ENCODE data around the gene BIN1.
"Not testable (repeated sequence)": the region's sequence is repeated elsewhere in the genome, so short reads cannot be mapped to it uniquely, and the experiment has no call there.

Gene BIN1

DNA sequence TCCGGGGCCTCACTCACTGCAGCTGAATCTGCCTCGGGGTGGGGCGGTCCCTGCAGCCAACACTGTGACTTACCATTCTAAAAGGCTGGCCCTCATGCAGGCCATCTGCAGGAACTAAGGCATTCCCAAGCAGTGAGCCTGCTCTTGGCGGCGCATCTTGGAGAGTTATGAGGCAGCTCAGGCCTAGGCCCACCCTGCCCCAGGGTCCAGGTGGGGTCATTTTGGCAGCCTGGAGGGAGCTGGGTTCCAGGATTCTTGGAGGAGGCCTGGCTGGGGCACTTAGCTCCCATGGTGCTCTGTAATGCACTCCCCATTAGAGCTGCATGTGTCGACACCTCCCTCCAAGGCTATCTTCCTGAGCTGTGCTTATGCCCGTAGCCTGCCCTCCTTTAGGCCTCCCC lies 14.8 kb upstream of the BIN1 start:
- no peak overlapping the region for H2AFZ ChIP-seq (ENCODE audit: low read depth, low read length)
- 0 out of 2 replicates have a peak, but pooled peaks cover 3% of the 10 kb centered on the region for H3K9me3 ChIP-seq (ENCODE audit: insufficient read depth, low read length)
- no peaks in the 10 kb centered on the region for H3K27me3 ChIP-seq (ENCODE audit: low read depth, low read length)
- no peak overlapping the region for H3K27ac ChIP-seq (ENCODE audit: low read length)
- no peaks in the 10 kb centered on the region for H3K79me2 ChIP-seq (ENCODE audit: low read length)
- no peaks in the 10 kb centered on the region for H4K20me1 ChIP-seq (ENCODE audit: insufficient read depth, low read length)
- no peak overlapping the region for H3K4me2 ChIP-seq (ENCODE audit: low read length)
- no peak overlapping the region for H3K9ac ChIP-seq (ENCODE audit: low read length)
- H3K36me3 ChIP-seq (replicated peaks; ENCODE audit: low read depth, low read length), result no peaks in the 10 kb centered on the region
- TF ChIP-seq, protein P1, sequence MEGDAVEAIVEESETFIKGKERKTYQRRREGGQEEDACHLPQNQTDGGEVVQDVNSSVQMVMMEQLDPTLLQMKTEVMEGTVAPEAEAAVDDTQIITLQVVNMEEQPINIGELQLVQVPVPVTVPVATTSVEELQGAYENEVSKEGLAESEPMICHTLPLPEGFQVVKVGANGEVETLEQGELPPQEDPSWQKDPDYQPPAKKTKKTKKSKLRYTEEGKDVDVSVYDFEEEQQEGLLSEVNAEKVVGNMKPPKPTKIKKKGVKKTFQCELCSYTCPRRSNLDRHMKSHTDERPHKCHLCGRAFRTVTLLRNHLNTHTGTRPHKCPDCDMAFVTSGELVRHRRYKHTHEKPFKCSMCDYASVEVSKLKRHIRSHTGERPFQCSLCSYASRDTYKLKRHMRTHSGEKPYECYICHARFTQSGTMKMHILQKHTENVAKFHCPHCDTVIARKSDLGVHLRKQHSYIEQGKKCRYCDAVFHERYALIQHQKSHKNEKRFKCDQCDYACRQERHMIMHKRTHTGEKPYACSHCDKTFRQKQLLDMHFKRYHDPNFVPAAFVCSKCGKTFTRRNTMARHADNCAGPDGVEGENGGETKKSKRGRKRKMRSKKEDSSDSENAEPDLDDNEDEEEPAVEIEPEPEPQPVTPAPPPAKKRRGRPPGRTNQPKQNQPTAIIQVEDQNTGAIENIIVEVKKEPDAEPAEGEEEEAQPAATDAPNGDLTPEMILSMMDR (IDR thresholded peaks at IDR 0.05; ENCODE audit: low read depth, low read length), result no peak
- TF ChIP-seq EZH2phosphoT487 (IDR thresholded peaks at IDR 0.05; ENCODE audit: low read depth), result no peak
- no peak overlapping the region for H3K4me3 ChIP-seq (ENCODE audit: low read length)
- no peaks in the 10 kb centered on the region for H3K4me1 ChIP-seq (ENCODE audit: low read length)

DNA sequence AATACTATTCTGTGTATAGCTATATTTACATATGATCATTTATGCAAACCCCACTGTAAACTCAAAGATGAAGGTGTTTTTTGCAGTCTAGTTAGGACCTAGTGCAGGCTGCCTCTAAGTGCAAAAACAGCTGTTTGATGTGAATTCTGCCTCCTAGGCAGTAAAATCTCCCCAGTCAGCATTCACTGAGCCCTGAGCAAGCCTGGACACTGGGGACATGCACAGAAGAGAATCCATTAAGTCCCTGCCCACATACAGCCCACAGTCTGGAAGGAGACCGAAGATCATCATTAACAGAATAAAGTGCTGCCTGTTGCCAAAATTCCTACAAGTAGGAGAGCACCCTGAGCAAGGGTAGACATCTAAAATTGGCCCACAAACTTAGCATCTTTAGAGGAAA lies 14.4 kb upstream of the BIN1 start:
- Histone ChIP-seq H3K4me3 (ENCODE audit: low read length) (no peak overlapping the region), H3K79me2 (ENCODE audit: low read length) (no peaks in the 10 kb centered on the region), H3K27me3 (ENCODE audit: low read depth, low read length) (no peaks in the 10 kb centered on the region), H3K9ac (ENCODE audit: low read length) (no peak overlapping the region), H4K20me1 (ENCODE audit: insufficient read depth, low read length) (no peaks in the 10 kb centered on the region), H2AFZ (ENCODE audit: low read depth, low read length) (no peak overlapping the region), H3K36me3 (replicated peaks; ENCODE audit: low read depth, low read length) (no peaks in the 10 kb centered on the region), H3K27ac (ENCODE audit: low read length) (no peak overlapping the region), H3K4me2 (ENCODE audit: low read length) (no peak overlapping the region), H3K4me1 (ENCODE audit: low read length) (no peaks in the 10 kb centered on the region), H3K9me3 (ENCODE audit: insufficient read depth, low read length) (0 out of 2 replicates have a peak, but pooled peaks cover 3% of the 10 kb centered on the region)
- TF ChIP-seq EZH2phosphoT487 (IDR thresholded peaks at IDR 0.05; ENCODE audit: low read depth), result no peak
- TF ChIP-seq, protein P1 (IDR thresholded peaks at IDR 0.05; ENCODE audit: low read depth, low read length), result no peak

DNA sequence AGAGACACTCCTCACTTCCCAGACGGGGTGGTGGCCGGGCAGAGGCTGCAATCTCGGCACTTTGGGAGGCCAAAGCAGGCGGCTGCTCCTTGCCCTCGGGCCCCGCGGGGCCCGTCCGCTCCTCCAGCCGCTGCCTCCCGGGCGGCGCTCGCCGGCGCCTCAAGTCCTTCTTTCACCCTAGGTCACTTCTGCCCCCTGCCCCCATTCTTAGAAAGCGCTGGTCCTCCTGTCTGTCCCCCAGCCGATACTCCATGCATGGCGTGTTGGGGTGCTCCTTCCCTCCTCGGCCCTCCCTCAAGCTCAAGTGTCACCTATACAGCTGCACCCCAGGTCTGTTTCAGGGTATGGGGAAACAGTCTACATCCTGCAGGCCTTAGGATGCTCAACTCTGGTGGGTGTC lies 13.5 kb upstream of the BIN1 start:
- H3K27me3 ChIP-seq (ENCODE audit: low read depth, low read length); H3K27ac ChIP-seq (ENCODE audit: low read length); H3K4me3 ChIP-seq (ENCODE audit: low read length); H3K9me3 ChIP-seq (ENCODE audit: insufficient read depth, low read length); H4K20me1 ChIP-seq (ENCODE audit: insufficient read depth, low read length); H3K36me3 ChIP-seq (replicated peaks; ENCODE audit: low read depth, low read length); H2AFZ ChIP-seq (ENCODE audit: low read depth, low read length); H3K4me1 ChIP-seq (ENCODE audit: low read length); H3K9ac ChIP-seq (ENCODE audit: low read length); H3K4me2 ChIP-seq (ENCODE audit: low read length); H3K79me2 ChIP-seq (ENCODE audit: low read length): not testable (repeated sequence)

DNA sequence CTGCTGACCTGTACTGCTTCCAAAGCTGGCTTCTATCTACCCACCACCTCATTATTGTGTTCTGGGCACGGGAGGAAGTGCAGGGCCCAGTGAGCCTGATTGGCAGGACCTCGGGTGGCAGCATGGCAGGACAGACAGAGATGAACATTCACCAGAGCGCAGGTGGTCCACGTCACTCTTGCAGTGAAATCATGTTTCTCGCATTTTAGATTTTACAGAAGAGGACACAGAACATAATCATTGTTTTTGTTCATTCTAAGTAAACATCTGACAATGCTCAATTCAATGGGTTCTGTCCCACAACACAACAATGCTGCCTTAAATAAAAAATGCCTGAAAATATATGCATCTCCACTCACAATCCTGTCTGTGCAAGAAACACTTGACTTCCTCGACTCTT lies 11.5 kb upstream of the BIN1 start:
- TF ChIP-seq, protein P1 (IDR thresholded peaks at IDR 0.05; ENCODE audit: low read depth, low read length), result no peak
- no peak for TF ChIP-seq EZH2phosphoT487 (IDR thresholded peaks at IDR 0.05; ENCODE audit: low read depth)
- Histone ChIP-seq H3K4me2 (ENCODE audit: low read length) (no peak overlapping the region), H4K20me1 (ENCODE audit: insufficient read depth, low read length) (no peaks in the 10 kb centered on the region), H3K27me3 (ENCODE audit: low read depth, low read length) (0 out of 2 replicates have a peak, but pooled peaks cover 3% of the 10 kb centered on the region), H3K4me1 (ENCODE audit: low read length) (no peaks in the 10 kb centered on the region), H3K36me3 (replicated peaks; ENCODE audit: low read depth, low read length) (no peaks in the 10 kb centered on the region), H3K79me2 (ENCODE audit: low read length) (no peaks in the 10 kb centered on the region), H3K4me3 (ENCODE audit: low read length) (no peak overlapping the region), H3K9me3 (ENCODE audit: insufficient read depth, low read length) (0 out of 2 replicates have a peak, but pooled peaks cover 3% of the 10 kb centered on the region), H2AFZ (ENCODE audit: low read depth, low read length) (no peak overlapping the region), H3K27ac (ENCODE audit: low read length) (no peak overlapping the region), H3K9ac (ENCODE audit: low read length) (no peak overlapping the region)

DNA sequence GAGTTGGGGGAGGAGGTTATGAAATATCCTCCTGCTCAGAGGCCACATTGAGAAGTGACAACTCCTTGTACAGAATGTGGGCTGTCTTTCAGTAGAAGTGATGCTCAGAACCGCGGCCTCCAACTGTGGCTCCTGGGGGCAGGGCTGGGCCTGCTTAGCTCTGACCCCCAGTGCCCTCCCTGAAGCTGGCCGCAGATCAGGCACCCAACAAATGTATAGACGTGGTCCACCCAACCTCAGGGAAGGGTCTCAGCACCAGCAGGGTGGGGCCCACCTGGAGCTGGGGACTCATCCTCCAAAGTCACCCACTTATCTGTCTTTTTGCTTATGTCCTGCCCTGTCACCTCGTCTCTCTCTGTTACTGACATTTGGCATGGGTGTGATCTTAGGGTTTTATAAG lies 11.1 kb upstream of the BIN1 start:
- no peak overlapping the region for H3K27ac ChIP-seq (ENCODE audit: low read length)
- H3K79me2 ChIP-seq (ENCODE audit: low read length), result no peaks in the 10 kb centered on the region
- no peaks in the 10 kb centered on the region for H4K20me1 ChIP-seq (ENCODE audit: insufficient read depth, low read length)
- no peak overlapping the region for H3K4me3 ChIP-seq (ENCODE audit: low read length)
- H3K9me3 ChIP-seq (ENCODE audit: insufficient read depth, low read length), result 0 out of 2 replicates have a peak, but pooled peaks cover 3% of the 10 kb centered on the region
- H2AFZ ChIP-seq (ENCODE audit: low read depth, low read length), result no peak overlapping the region
- TF ChIP-seq, protein P1 (IDR thresholded peaks at IDR 0.05; ENCODE audit: low read depth, low read length), result no peak
- no peak for TF ChIP-seq EZH2phosphoT487 (IDR thresholded peaks at IDR 0.05; ENCODE audit: low read depth)
- no peaks in the 10 kb centered on the region for H3K36me3 ChIP-seq (replicated peaks; ENCODE audit: low read depth, low read length)
- no peak overlapping the region for H3K4me2 ChIP-seq (ENCODE audit: low read length)
- no peak overlapping the region for H3K9ac ChIP-seq (ENCODE audit: low read length)
- peaks cover 4% of the 10 kb centered on the region; the same call in 1 of the 2 replicates for H3K27me3 ChIP-seq (ENCODE audit: low read depth, low read length)
- H3K4me1 ChIP-seq (ENCODE audit: low read length), result no peaks in the 10 kb centered on the region
